Naive thymus-derived CD4-positive, alpha-beta T cell (primary cell): ENCODE measurements around the gene TEDC1. TPM values are rescaled to one million over a fixed set of nuclear protein-coding genes. Genes with fewer than 3 reads are reported as not detected.

ENCODE experiments used
- ATAC-seq: fragments of 150-1000 bp; cut with Tn5 transposase; 2 replicates; pipeline ENCODE4 v1.10.0; 2021; ENCODE audit warnings: mild to moderate bottlenecking, moderate library complexity
- CTCF ChIA-PET: fragments of 350-600 bp; sonication (Branson Sonifier 250); formaldehyde crosslinking; loops from one replicate; lab custom pipeline; 2021; ENCODE audit warnings: antibody characterized with exemption; lab: Charles Lee
- POLR2A ChIA-PET: fragments of 350-600 bp; sonication (Branson Sonifier 250); formaldehyde crosslinking; loops from one replicate; lab custom pipeline; 2021; ENCODE audit warnings: antibody characterized with exemption, inconsistent platforms; lab: Charles Lee
- DNase-seq, 9 donors: peaks; one replicate each; pipeline versions ENCODE4 v3.0.0 to v3.0.0-alpha.2; 2020 to 2022; ENCODE audit warnings: mixed read lengths in 1 of 9
- H3K27ac ChIP-seq: one replicate; pipeline ENCODE4 v1.7.0; 2013; ENCODE audit warnings: mild to moderate bottlenecking, low read depth, low read length, moderate library complexity
- H3K27me3 ChIP-seq, 2 donors: one replicate each; pipeline ENCODE4 v1.7.0; 2013; ENCODE audit warnings: low read length in 2 of 2, mild to moderate bottlenecking in 2 of 2, moderate library complexity in 2 of 2; ENCODE audit not compliant: control insufficient read depth in 2 of 2, insufficient read depth in 2 of 2
- H3K36me3 ChIP-seq, 3 experiments: 1 replicate in 2 of 3; 2 replicates in 1 of 3; pipeline ENCODE4 v1.7.0; 2013; ENCODE audit warnings: low read length in 3 of 3, mild to moderate bottlenecking in 3 of 3, moderate library complexity in 1 of 3; ENCODE audit not compliant: insufficient read depth in 3 of 3, control insufficient read depth in 2 of 3
- H3K4me1 ChIP-seq, 2 donors: one replicate each; pipeline ENCODE4 v1.7.0; 2013; ENCODE audit warnings: low read length in 2 of 2, mild to moderate bottlenecking in 2 of 2, moderate library complexity in 1 of 2; ENCODE audit not compliant: control insufficient read depth in 2 of 2, insufficient read depth in 2 of 2
- H3K4me3 ChIP-seq: 2 replicates; pipeline ENCODE4 v1.7.0; 2013; ENCODE audit warnings: mild to moderate bottlenecking, low read length
- H3K9me3 ChIP-seq, 3 experiments: 1 replicate in 2 of 3; 2 replicates in 1 of 3; pipeline ENCODE4 v1.7.0; 2013; ENCODE audit warnings: low read length in 3 of 3; ENCODE audit not compliant: control insufficient read depth in 2 of 3
- H3K27ac Mint-ChIP-seq, 9 donors: one replicate each; pipeline ENCODE4 v1.8.0; 2020 to 2022; ENCODE audit warnings: mixed read lengths in 9 of 9, mild to moderate bottlenecking in 8 of 9, moderate library complexity in 5 of 9, inconsistent platforms in 2 of 9
- H3K27me3 Mint-ChIP-seq, 5 donors: one replicate each; pipeline ENCODE4 v1.8.0; 2021 to 2022; ENCODE audit warnings: mixed read lengths in 5 of 5, mild to moderate bottlenecking in 1 of 5
- H3K36me3 Mint-ChIP-seq, 5 donors: one replicate each; pipeline ENCODE4 v1.8.0; 2020 to 2022; ENCODE audit warnings: mixed read lengths in 5 of 5, mild to moderate bottlenecking in 3 of 5, inconsistent platforms in 1 of 5
- H3K4me1 Mint-ChIP-seq, 7 donors: one replicate each; pipeline ENCODE4 v1.8.0; 2020 to 2022; ENCODE audit warnings: mixed read lengths in 7 of 7, mild to moderate bottlenecking in 3 of 7, inconsistent platforms in 1 of 7
- H3K4me3 Mint-ChIP-seq, 10 donors: one replicate each; pipeline ENCODE4 v1.8.0; 2020 to 2022; ENCODE audit warnings: mild to moderate bottlenecking in 10 of 10, mixed read lengths in 10 of 10, moderate library complexity in 6 of 10, inconsistent platforms in 2 of 10
- H3K9me3 Mint-ChIP-seq, 11 donors: one replicate each; pipeline ENCODE4 v1.8.0; 2020 to 2022; ENCODE audit warnings: mixed read lengths in 11 of 11, mild to moderate bottlenecking in 4 of 11, inconsistent platforms in 1 of 11, moderate library complexity in 1 of 11
- intact Hi-C, 2 donors: fragments of 100-400 bp; cut with micrococcal nuclease; formaldehyde crosslinking; loops; one replicate each; pipeline ENCODE4 v1.15.1; 2023
- polyA plus RNA-seq, 2 donors: library from polyadenylated mRNA; unstranded; fragments of 300-500 nt; fragmentation: Illumina TruSeq; gene quantifications; one replicate each; pipeline ENCODE4 v1.2.3, GENCODE V29; 2021
- total RNA-seq, 6 experiments: library from RNA in 5 of 6; stranded (reverse) in 5 of 6; gene quantifications; 1 replicate in 5 of 6; 2 replicates in 1 of 6; pipeline ENCODE4 v1.2.3 and lab custom pipeline; 2021 to 2026

Gene TEDC1
- total and polyA plus RNA-seq, 7 experiments from 2014 or later: 10.4 to 294 (median 30.6) TPM

- peaks cover 0 to 2% (median under 1%) of the 10 kb centered on the region in 7 donors for H3K4me1 Mint-ChIP-seq
- ChIA-PET CTCF (no interaction called here), POLR2A (no interaction called here)
- H3K36me3 Mint-ChIP-seq: no peaks in the 10 kb centered on the region
- Histone ChIP-seq H3K27me3 (no peaks in the 10 kb centered on the region), H3K4me3 (no peak overlapping the region), H3K27ac (no peak overlapping the region), H3K9me3 (no peaks in the 10 kb centered on the region), H3K36me3 (no peaks in the 10 kb centered on the region), H3K4me1 (no peaks in the 10 kb centered on the region)
- H3K27me3 Mint-ChIP-seq: peaks cover 2 to 12% (median 2%) of the 10 kb centered on the region in 5 donors
- DNase-seq: no peak
- no peak for ATAC-seq
- intact Hi-C loops: no loop called here
- H3K4me3 Mint-ChIP-seq: no peak overlapping the region
- peak overlapping the region in 3 of 9 donors; percentile 42 to 72 (median 60) for H3K27ac Mint-ChIP-seq
- peaks cover 0 to 2% (median 0%) of the 10 kb centered on the region in 11 donors for H3K9me3 Mint-ChIP-seq
Measured at GRCh38 chr14:105502446-105503295, 11.6 kb downstream of the TEDC1 start.

GRCh38 chr14:105503296-105503640, 12.2 kb downstream of the TEDC1 start:
- ATAC-seq: no peak

DNA sequence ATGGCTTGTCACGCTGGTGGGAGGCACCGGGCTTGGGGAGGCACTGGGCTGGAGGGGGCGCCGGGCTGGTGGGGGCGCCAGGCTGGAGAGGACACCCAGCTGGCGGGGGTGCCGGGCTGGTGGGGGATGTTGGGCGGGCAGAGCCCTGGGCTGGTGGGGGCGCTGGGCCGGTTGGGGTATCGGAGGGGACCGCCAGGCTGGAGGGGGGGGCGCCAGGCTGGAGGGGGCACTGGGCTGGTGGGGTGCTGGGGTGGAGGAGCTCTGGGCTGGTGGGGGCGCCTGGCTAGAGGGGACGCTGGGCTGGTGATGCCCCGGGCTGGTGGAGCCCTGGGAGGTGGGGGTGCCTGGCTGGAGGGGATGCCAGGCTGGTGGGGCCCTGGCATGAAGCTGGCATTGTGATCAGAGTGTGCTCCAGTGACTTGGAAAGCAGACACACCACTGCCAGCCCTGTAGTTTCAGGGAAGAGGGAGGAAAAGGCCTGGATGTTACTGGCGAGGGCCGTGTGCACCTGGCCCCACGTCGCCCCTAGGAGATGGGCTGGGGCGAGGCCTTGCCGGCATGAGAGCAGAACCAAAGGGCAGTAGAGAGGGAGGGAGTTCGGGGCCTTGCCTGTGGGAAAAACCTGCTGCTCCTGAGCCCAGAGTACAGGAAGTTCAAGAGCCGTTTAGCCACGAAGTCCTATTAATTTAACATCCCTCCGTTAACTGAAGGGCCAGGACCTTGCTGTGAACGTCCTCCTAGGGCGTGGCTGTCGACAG, 13.1 kb downstream of the TEDC1 start:
- no peak for DNase-seq

More at GRCh38 chr14:105503296-105503640, 12.2 kb downstream of the TEDC1 start:
- H3K27me3 Mint-ChIP-seq: peaks cover 6 to 17% (median 7%) of the 10 kb centered on the region in 5 donors
- DNase-seq: no peak
- Histone ChIP-seq H3K27me3 (no peaks in the 10 kb centered on the region), H3K36me3 (no peaks in the 10 kb centered on the region), H3K4me3 (no peak overlapping the region), H3K4me1 (no peaks in the 10 kb centered on the region), H3K27ac (no peak overlapping the region), H3K9me3 (no peaks in the 10 kb centered on the region)
- peaks cover 0 to 7% (median 5%) of the 10 kb centered on the region in 7 donors for H3K4me1 Mint-ChIP-seq
- POLR2A ChIA-PET: no interaction called here
- H3K9me3 Mint-ChIP-seq: peaks cover 0 to 2% (median 0%) of the 10 kb centered on the region in 11 donors
- no peak overlapping the region for H3K4me3 Mint-ChIP-seq
- CTCF ChIA-PET: no interaction called here
- intact Hi-C loops: no loop called here
- H3K36me3 Mint-ChIP-seq: no peaks in the 10 kb centered on the region
- peak overlapping the region in 1 of 9 donors; percentile 69 for H3K27ac Mint-ChIP-seq

DNA sequence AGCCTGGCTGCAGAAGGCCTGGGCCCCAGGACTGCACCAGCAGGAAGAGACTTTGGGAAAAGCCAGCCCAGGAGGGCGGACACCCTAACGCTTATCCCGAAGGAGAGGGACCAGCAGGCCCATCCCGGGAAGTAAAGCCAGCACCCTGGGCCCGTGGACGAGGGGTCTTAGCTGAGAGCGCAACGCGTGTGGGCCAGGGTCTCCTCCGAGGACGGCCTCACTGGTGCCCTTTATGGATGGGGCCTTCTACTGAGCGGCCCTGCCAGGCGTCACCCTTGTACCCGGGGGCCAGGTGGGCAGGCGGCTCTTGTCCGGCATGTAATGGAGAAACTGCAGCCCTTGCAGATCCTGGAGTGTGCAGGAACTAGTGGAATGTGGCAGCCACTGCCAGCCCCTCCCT, 14.1 kb downstream of the TEDC1 start:
- POLR2A ChIA-PET: interaction anchor here (0.6 kb wide), 1 partner anchor 35 kb away, joined by 3 read pairs; no protein-coding TSS in a partner anchor
- CTCF ChIA-PET: no interaction called here

More for the DNA sequence above, 13.1 kb downstream of the TEDC1 start:
- no peak for ATAC-seq
- H3K27me3 ChIP-seq: no peaks in the 10 kb centered on the region
- no peak overlapping the region for H3K27ac Mint-ChIP-seq
- peaks cover 0 to 8% (median 5%) of the 10 kb centered on the region in 7 donors for H3K4me1 Mint-ChIP-seq
- no peaks in the 10 kb centered on the region for H3K36me3 Mint-ChIP-seq
- CTCF ChIA-PET: no interaction called here
- intact Hi-C loops: no loop called here
- no peaks in the 10 kb centered on the region for H3K36me3 ChIP-seq
- no peak overlapping the region for H3K4me3 Mint-ChIP-seq
- peaks cover 11 to 23% (median 12%) of the 10 kb centered on the region in 5 donors for H3K27me3 Mint-ChIP-seq
- H3K4me1 ChIP-seq: no peaks in the 10 kb centered on the region
- H3K9me3 ChIP-seq: no peaks in the 10 kb centered on the region
- peaks cover 0 to 2% (median 0%) of the 10 kb centered on the region in 11 donors for H3K9me3 Mint-ChIP-seq
- H3K27ac ChIP-seq: no peak overlapping the region
- H3K4me3 ChIP-seq: no peak overlapping the region
- POLR2A ChIA-PET: no interaction called here

DNA sequence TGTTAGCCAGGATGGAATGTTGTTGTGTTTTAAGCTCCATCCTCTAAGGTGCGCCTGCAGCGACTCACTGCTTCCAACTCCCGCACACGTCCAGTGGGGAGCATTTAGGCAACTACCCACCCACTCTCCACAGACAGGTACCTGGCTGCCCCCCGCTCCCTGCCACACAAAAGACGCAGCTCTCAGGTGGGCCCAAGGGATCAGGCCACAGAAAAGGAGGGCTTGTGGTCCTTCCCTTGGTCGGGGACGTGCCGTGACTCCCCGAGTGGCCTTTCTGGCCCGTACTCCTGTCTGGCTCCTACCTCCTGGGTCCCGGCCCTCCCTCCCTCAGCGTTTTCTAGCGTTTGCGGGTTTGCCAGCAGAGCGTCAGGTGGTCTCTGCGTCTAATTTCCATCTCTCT, 16.2 kb downstream of the TEDC1 start:
- H3K27ac Mint-ChIP-seq: no peak overlapping the region
- CTCF ChIA-PET: no interaction called here

More for the DNA sequence above, 14.1 kb downstream of the TEDC1 start:
- H3K4me3 ChIP-seq: no peak overlapping the region
- Mint-ChIP-seq H3K27ac (no peak overlapping the region), H3K4me1 (peaks cover 0 to 8% (median 5%) of the 10 kb centered on the region in 7 donors), H3K27me3 (peaks cover 11 to 23% (median 12%) of the 10 kb centered on the region in 5 donors), H3K36me3 (no peaks in the 10 kb centered on the region), H3K9me3 (peaks cover 0 to 2% (median 0%) of the 10 kb centered on the region in 11 donors), H3K4me3 (no peak overlapping the region)
- H3K36me3 ChIP-seq: no peaks in the 10 kb centered on the region
- intact Hi-C loops: no loop called here
- H3K27me3 ChIP-seq: no peaks in the 10 kb centered on the region
- DNase-seq (no peak), ATAC-seq (no peak)
- H3K9me3 ChIP-seq: no peaks in the 10 kb centered on the region
- no peaks in the 10 kb centered on the region for H3K4me1 ChIP-seq
- no peak overlapping the region for H3K27ac ChIP-seq

GRCh38 chr14:105508069-105508468, 17.0 kb downstream of the TEDC1 start:
- ChIA-PET POLR2A (no interaction called here), CTCF (interaction anchor here (0.6 kb wide), 1 partner anchor 579 kb away, joined by 4 read pairs; no protein-coding TSS in a partner anchor)
- peaks cover 0 to 2% (median 0%) of the 10 kb centered on the region in 11 donors for H3K9me3 Mint-ChIP-seq
- Histone ChIP-seq H3K27ac (no peak overlapping the region), H3K36me3 (no peaks in the 10 kb centered on the region), H3K27me3 (no peaks in the 10 kb centered on the region), H3K4me3 (no peak overlapping the region), H3K4me1 (no peaks in the 10 kb centered on the region), H3K9me3 (no peaks in the 10 kb centered on the region)
- no peak overlapping the region for H3K27ac Mint-ChIP-seq
- peaks cover 0 to 3% (median 0%) of the 10 kb centered on the region in 5 donors for H3K36me3 Mint-ChIP-seq
- H3K4me3 Mint-ChIP-seq: no peak overlapping the region
- intact Hi-C loops: no loop called here
- DNase-seq (no peak), ATAC-seq (no peak)
- peaks cover 0 to 7% (median 5%) of the 10 kb centered on the region in 7 donors for H3K4me1 Mint-ChIP-seq
- H3K27me3 Mint-ChIP-seq: peaks cover 14 to 40% (median 22%) of the 10 kb centered on the region in 5 donors

More for the DNA sequence above, 16.2 kb downstream of the TEDC1 start:
- H3K36me3 ChIP-seq: no peaks in the 10 kb centered on the region
- H3K27me3 Mint-ChIP-seq: peaks cover 14 to 33% (median 18%) of the 10 kb centered on the region in 5 donors
- POLR2A ChIA-PET: no interaction called here
- H3K27me3 ChIP-seq: no peaks in the 10 kb centered on the region
- intact Hi-C loops: no loop called here
- H3K4me3 ChIP-seq: no peak overlapping the region
- no peaks in the 10 kb centered on the region for H3K4me1 ChIP-seq
- peaks cover 0 to 2% (median 0%) of the 10 kb centered on the region in 11 donors for H3K9me3 Mint-ChIP-seq
- ATAC-seq (no peak), DNase-seq (no peak)
- no peaks in the 10 kb centered on the region for H3K36me3 Mint-ChIP-seq
- no peaks in the 10 kb centered on the region for H3K9me3 ChIP-seq
- no peak overlapping the region for H3K27ac ChIP-seq
- H3K4me1 Mint-ChIP-seq: peaks cover 0 to 8% (median 5%) of the 10 kb centered on the region in 7 donors
- no peak overlapping the region for H3K4me3 Mint-ChIP-seq
